ENCODE measurements around the gene PCDHGA8. TPM values are rescaled to one million over a fixed set of nuclear protein-coding genes. Genes with fewer than 3 reads are reported as not detected.
"Not testable (repeated sequence)": the region's sequence is repeated elsewhere in the genome, so short reads cannot be mapped to it uniquely, and the experiment has no call there.

The PCDHGA8 gene
- total RNA-seq = 0.19 TPM
- polyA plus RNA-seq = 0.18 TPM
- long read RNA-seq, donor 1 = 0 reads
- long read RNA-seq, donor 2 = 0 reads
- long read RNA-seq, donor 3, full-length matches to known transcripts = 1 of 1 reads
- long read RNA-seq, donor 3, partial matches to known transcripts = 0 of 1 reads
- long read RNA-seq, donor 3, other reads (novel, unspliced or antisense) = 0 of 1 reads
- long read RNA-seq, donor 4 = 0 reads
- long read RNA-seq, donor 5, full-length matches to known transcripts = 1 of 1 reads
- long read RNA-seq, donor 5, partial matches to known transcripts = 0 of 1 reads
- long read RNA-seq, donor 5, other reads (novel, unspliced or antisense) = 0 of 1 reads
- long read RNA-seq, donor 6, full-length matches to known transcripts = 2 of 2 reads
- long read RNA-seq, donor 6, partial matches to known transcripts = 0 of 2 reads
- long read RNA-seq, donor 6, other reads (novel, unspliced or antisense) = 0 of 2 reads
- long read RNA-seq, donor 7 = 0 reads
- long read RNA-seq, donor 8, full-length matches to known transcripts = 1 of 1 reads
- long read RNA-seq, donor 8, partial matches to known transcripts = 0 of 1 reads
- long read RNA-seq, donor 8, other reads (novel, unspliced or antisense) = 0 of 1 reads
- long read RNA-seq, donor 9, full-length matches to known transcripts = 1 of 1 reads
- long read RNA-seq, donor 9, partial matches to known transcripts = 0 of 1 reads
- long read RNA-seq, donor 9, other reads (novel, unspliced or antisense) = 0 of 1 reads
- long read RNA-seq, donor 10, full-length matches to known transcripts = 1 of 1 reads
- long read RNA-seq, donor 10, partial matches to known transcripts = 0 of 1 reads
- long read RNA-seq, donor 10, other reads (novel, unspliced or antisense) = 0 of 1 reads

DNA sequence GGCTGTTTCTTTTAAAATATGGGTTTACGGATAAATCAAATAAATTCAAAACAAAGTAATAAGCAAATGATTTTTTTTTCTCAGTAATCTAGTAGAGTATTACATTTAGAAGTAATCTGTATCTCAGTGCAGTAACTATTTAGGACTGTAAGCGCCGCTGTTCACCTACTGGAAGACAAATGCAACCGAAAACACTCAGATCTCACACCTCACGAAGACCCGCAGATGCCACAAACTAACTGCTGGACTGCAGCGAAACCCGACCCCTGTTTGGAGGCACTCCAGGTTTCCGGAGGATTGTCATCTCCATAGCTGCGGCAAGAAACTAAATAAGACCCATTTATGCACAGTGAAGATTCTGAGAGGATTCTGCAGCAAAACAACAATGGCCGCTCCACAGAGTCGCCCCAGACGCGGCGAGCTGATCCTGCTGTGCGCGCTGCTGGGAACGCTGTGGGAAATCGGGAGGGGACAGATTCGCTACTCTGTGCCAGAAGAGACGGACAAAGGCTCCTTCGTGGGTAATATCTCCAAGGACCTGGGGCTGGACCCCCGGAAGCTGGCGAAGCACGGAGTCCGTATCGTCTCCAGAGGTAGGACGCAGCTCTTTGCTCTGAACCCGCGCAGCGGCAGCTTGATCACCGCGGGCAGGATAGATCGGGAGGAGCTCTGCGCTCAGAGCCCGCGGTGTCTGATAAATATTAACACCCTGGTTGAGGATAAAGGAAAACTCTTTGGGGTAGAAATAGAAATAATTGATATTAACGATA is at the start of gene PCDHGA8:
PCDHGA8 (plus strand) TSS at position 205 of the 770 bp plus-strand sequence; CDS start at position 386, 181 bp downstream.
- DNase-seq (ENCODE audit: low read depth in 6 of 9, low spot score in 9 of 9) = no peak
- Histone ChIP-seq H3K36me3 (ENCODE audit: control insufficient read depth in 2 of 2, insufficient read depth in 2 of 2, low read length in 1 of 2) (no peaks in the 10 kb centered on the region), H3K27ac (ENCODE audit: low read depth in 1 of 2, low read length in 1 of 2) (no peak within 1 kb of the TSS), H3K9me3 (ENCODE audit: control insufficient read depth in 2 of 2, insufficient read depth in 1 of 2, low read length in 1 of 2) (peaks cover 11 to 38% of the 10 kb centered on the region in 2 donors), H3K4me1 (ENCODE audit: control insufficient read depth in 2 of 2, insufficient read depth in 2 of 2, low read length in 2 of 2) (no peaks in the 10 kb centered on the region), H3K4me3 (ENCODE audit: low read length in 2 of 2) (no peak within 1 kb of the TSS), H3K27me3 (ENCODE audit: control insufficient read depth in 2 of 2, insufficient read depth in 1 of 2, low read length in 1 of 2) (peaks cover 0 to 68% of the 10 kb centered on the region in 2 donors)
- WGBS = 35% methylated on average over 38 of the region's 38 CpGs

GRCh38 chr5:141342773-141343172 is 49.7 kb upstream of the PCDHGA8 start:
- Histone ChIP-seq H3K27me3 (ENCODE audit: control insufficient read depth in 2 of 2, insufficient read depth in 1 of 2, low read length in 1 of 2) (peaks cover 0 to 35% of the 10 kb centered on the region in 2 donors), H3K4me1 (ENCODE audit: control insufficient read depth in 2 of 2, insufficient read depth in 2 of 2, low read length in 2 of 2) (no peaks in the 10 kb centered on the region)

DNA sequence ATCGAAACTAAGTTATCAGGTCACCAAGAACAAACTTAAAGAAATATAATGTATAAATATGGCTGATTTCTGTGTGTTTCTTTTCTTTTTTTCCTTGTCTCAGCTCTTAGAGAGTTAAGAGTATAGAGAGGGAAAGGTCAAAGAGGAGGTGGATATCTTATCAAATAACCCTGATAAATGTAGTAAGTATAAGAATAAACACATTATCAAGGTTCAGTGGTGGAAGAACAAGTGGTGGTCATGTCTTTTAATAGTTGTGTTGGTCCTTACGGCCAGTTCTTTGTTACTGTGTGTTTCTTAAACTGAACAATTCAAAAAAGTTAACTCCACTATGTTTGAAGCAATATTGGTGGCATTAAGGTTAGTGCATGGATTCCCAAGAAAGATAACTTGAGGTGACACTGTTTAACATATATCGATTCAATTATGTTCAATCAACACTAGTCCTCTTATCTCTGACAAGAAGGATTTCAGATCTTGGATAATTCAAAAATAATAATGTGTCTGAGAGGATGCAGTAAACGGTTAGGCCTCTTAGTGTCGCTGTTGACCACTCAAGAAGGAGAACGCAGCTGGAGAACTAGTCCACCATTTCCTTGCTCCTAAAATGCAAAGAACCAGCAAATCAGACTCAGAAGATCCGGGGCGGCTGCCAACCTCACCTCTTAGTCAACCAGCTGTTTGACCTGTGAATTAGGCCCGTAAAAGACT is 49.0 kb upstream of the PCDHGA8 start, which contains the start of gene PCDHGA3:
PCDHGA3 (plus strand) TSS at position 588 of the 711 bp plus-strand sequence. CDS start 205 bp downstream, outside the sequence.
- whole genome bisulfite sequencing = 32% methylated on average over 9 of the region's 9 CpGs
- H3K27ac ChIP-seq (ENCODE audit: low read depth in 1 of 2, low read length in 1 of 2) = no peak within 1 kb of the TSS
- H3K36me3 ChIP-seq (ENCODE audit: control insufficient read depth in 2 of 2, insufficient read depth in 2 of 2, low read length in 1 of 2) = no peaks in the 10 kb centered on the region
- peak in 2 of 9 donors; percentile 17 to 33 for DNase-seq (ENCODE audit: low read depth in 6 of 9, low spot score in 9 of 9)
- H3K27me3 ChIP-seq (ENCODE audit: control insufficient read depth in 2 of 2, insufficient read depth in 1 of 2, low read length in 1 of 2) = peaks cover 0 to 34% of the 10 kb centered on the region in 2 donors
- H3K4me1 ChIP-seq (ENCODE audit: control insufficient read depth in 2 of 2, insufficient read depth in 2 of 2, low read length in 2 of 2) = no peaks in the 10 kb centered on the region
- no peak within 1 kb of the TSS for H3K4me3 ChIP-seq (ENCODE audit: low read length in 2 of 2)
- H3K9me3 ChIP-seq (ENCODE audit: control insufficient read depth in 2 of 2, insufficient read depth in 1 of 2, low read length in 1 of 2) = peaks cover 15 to 37% of the 10 kb centered on the region in 2 donors

More at GRCh38 chr5:141342773-141343172, 49.7 kb upstream of the PCDHGA8 start:
- no peak for DNase-seq (ENCODE audit: low read depth in 6 of 9, low spot score in 9 of 9)
- Histone ChIP-seq H3K27ac (ENCODE audit: low read depth in 1 of 2, low read length in 1 of 2) (no peak overlapping the region), H3K4me3 (ENCODE audit: low read length in 2 of 2) (no peak overlapping the region), H3K36me3 (ENCODE audit: control insufficient read depth in 2 of 2, insufficient read depth in 2 of 2, low read length in 1 of 2) (no peaks in the 10 kb centered on the region), H3K9me3 (ENCODE audit: control insufficient read depth in 2 of 2, insufficient read depth in 1 of 2, low read length in 1 of 2) (peaks cover 15 to 37% of the 10 kb centered on the region in 2 donors)
- WGBS = 22% methylated on average over 1 of the region's 1 CpG

GRCh38 chr5:141343953-141344463 is 48.4 kb upstream of the PCDHGA8 start:
- Histone ChIP-seq H3K36me3 (ENCODE audit: control insufficient read depth in 2 of 2, insufficient read depth in 2 of 2, low read length in 1 of 2) (no peaks in the 10 kb centered on the region), H3K4me1 (ENCODE audit: control insufficient read depth in 2 of 2, insufficient read depth in 2 of 2, low read length in 2 of 2) (no peaks in the 10 kb centered on the region), H3K27ac (ENCODE audit: low read depth in 1 of 2, low read length in 1 of 2) (no peak overlapping the region), H3K9me3 (ENCODE audit: control insufficient read depth in 2 of 2, insufficient read depth in 1 of 2, low read length in 1 of 2) (peaks cover 13 to 31% of the 10 kb centered on the region in 2 donors), H3K4me3 (ENCODE audit: low read length in 2 of 2) (no peak overlapping the region), H3K27me3 (ENCODE audit: control insufficient read depth in 2 of 2, insufficient read depth in 1 of 2, low read length in 1 of 2) (peaks cover 0 to 28% of the 10 kb centered on the region in 2 donors)
- WGBS = 37% methylated on average over 31 of the region's 31 CpGs
- no peak for DNase-seq (ENCODE audit: low read depth in 6 of 9, low spot score in 9 of 9)

- WGBS = 47% methylated on average over 20 of the region's 20 CpGs
- Histone ChIP-seq H3K4me3 (ENCODE audit: low read length in 2 of 2) (no peak overlapping the region), H3K36me3 (ENCODE audit: control insufficient read depth in 2 of 2, insufficient read depth in 2 of 2, low read length in 1 of 2) (no peaks in the 10 kb centered on the region), H3K27ac (ENCODE audit: low read depth in 1 of 2, low read length in 1 of 2) (no peak overlapping the region), H3K27me3 (ENCODE audit: control insufficient read depth in 2 of 2, insufficient read depth in 1 of 2, low read length in 1 of 2) (peaks cover 0 to 20% of the 10 kb centered on the region in 2 donors), H3K4me1 (ENCODE audit: control insufficient read depth in 2 of 2, insufficient read depth in 2 of 2, low read length in 2 of 2) (no peaks in the 10 kb centered on the region), H3K9me3 (ENCODE audit: control insufficient read depth in 2 of 2, insufficient read depth in 1 of 2, low read length in 1 of 2) (peaks cover 9 to 25% of the 10 kb centered on the region in 2 donors)
- no peak for DNase-seq (ENCODE audit: low read depth in 6 of 9, low spot score in 9 of 9)
Observed at GRCh38 chr5:141345327-141345726, 47.1 kb upstream of the PCDHGA8 start.

DNA sequence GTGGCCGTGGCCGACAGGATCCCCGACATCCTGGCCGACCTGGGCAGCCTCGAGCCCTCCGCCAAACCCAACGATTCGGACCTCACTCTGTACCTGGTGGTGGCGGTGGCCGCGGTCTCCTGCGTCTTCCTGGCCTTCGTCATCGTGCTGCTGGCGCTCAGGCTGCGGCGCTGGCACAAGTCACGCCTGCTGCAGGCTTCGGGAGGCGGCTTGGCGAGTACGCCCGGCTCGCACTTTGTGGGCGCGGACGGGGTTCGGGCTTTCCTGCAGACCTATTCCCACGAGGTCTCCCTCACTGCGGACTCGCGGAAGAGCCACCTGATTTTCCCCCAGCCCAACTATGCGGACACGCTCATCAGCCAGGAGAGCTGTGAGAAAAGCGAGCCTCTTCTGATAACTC is 46.4 kb upstream of the PCDHGA8 start:
- H3K4me1 ChIP-seq (ENCODE audit: control insufficient read depth in 2 of 2, insufficient read depth in 2 of 2, low read length in 2 of 2); H3K36me3 ChIP-seq (ENCODE audit: control insufficient read depth in 2 of 2, insufficient read depth in 2 of 2, low read length in 1 of 2); DNase-seq (ENCODE audit: low read depth in 6 of 9, low spot score in 9 of 9); H3K27ac ChIP-seq (ENCODE audit: low read depth in 1 of 2, low read length in 1 of 2); H3K4me3 ChIP-seq (ENCODE audit: low read length in 2 of 2): not testable (repeated sequence)
- WGBS = 54% methylated on average over 24 of the region's 35 CpGs
- Histone ChIP-seq H3K27me3 (ENCODE audit: control insufficient read depth in 2 of 2, insufficient read depth in 1 of 2, low read length in 1 of 2) (peaks cover 0 to 24% of the 10 kb centered on the region in 2 donors), H3K9me3 (ENCODE audit: control insufficient read depth in 2 of 2, insufficient read depth in 1 of 2, low read length in 1 of 2) (peaks cover 11 to 30% of the 10 kb centered on the region in 2 donors)

- Histone ChIP-seq H3K9me3 (ENCODE audit: control insufficient read depth in 2 of 2, insufficient read depth in 1 of 2, low read length in 1 of 2) (peaks cover 4 to 26% of the 10 kb centered on the region in 2 donors), H3K4me3 (ENCODE audit: low read length in 2 of 2) (no peak within 1 kb of the TSS), H3K27ac (ENCODE audit: low read depth in 1 of 2, low read length in 1 of 2) (no peak within 1 kb of the TSS), H3K4me1 (ENCODE audit: control insufficient read depth in 2 of 2, insufficient read depth in 2 of 2, low read length in 2 of 2) (no peaks in the 10 kb centered on the region), H3K27me3 (ENCODE audit: control insufficient read depth in 2 of 2, insufficient read depth in 1 of 2, low read length in 1 of 2) (peaks cover 0 to 32% of the 10 kb centered on the region in 2 donors), H3K36me3 (ENCODE audit: control insufficient read depth in 2 of 2, insufficient read depth in 2 of 2, low read length in 1 of 2) (no peaks in the 10 kb centered on the region)
- 34% methylated on average over 29 of the region's 29 CpGs for WGBS
- peak in 2 of 9 donors; percentile 18 to 43 for DNase-seq (ENCODE audit: low read depth in 6 of 9, low spot score in 9 of 9)
Observed at GRCh38 chr5:141349917-141350619, 42.4 kb upstream of the PCDHGA8 start, which contains the start of gene PCDHGB1. PCDHGB1 (plus strand) TSS chr5:141350099; CDS start chr5:141350261, 162 bp downstream.

Measured in thymus (tissue), 14 donors.